GM06990 (cell line): Measurements from ENCODE around the gene RNF34.

Source experiments
- DNase-seq: peaks from one replicate; pipeline ENCODE4 v3.0.0-alpha.2; 2011; ENCODE audit not compliant: insufficient read length; ENCODE audit errors: extremely low read depth
- H3K27me3 ChIP-seq: replicated peaks from 2 replicates; pipeline ENCODE4 v1.6.0; 2011; ENCODE audit warnings: low read length; ENCODE audit not compliant: control insufficient read depth, insufficient read depth
- H3K36me3 ChIP-seq: 2 replicates; pipeline ENCODE4 v1.5.1; 2011; ENCODE audit warnings: low read length; ENCODE audit not compliant: control insufficient read depth, insufficient read depth
- H3K4me3 ChIP-seq: replicated peaks from 2 replicates; pipeline ENCODE4 v1.5.1; 2011; ENCODE audit warnings: low read depth, mild to moderate bottlenecking, control low read depth, low read length
- CTCF ChIP-seq: IDR thresholded peaks from 2 replicates; pipeline ENCODE4 v1.5.1; 2011; ENCODE audit warnings: low read length, control low read depth, mild to moderate bottlenecking, inconsistent platforms; ENCODE audit not compliant: insufficient read depth, poor library complexity, severe bottlenecking

Gene RNF34

GRCh38 chr12:121357331-121357730 is 42.6 kb upstream of the RNF34 start:
- no peaks in the 10 kb centered on the region for H3K36me3 ChIP-seq
- no peak for TF ChIP-seq CTCF
- no peak overlapping the region for H3K4me3 ChIP-seq
- H3K27me3 ChIP-seq: no peaks in the 10 kb centered on the region
- DNase-seq: no peak

- no peak for DNase-seq
- Histone ChIP-seq H3K27me3 (no peaks in the 10 kb centered on the region), H3K4me3 (no peak overlapping the region), H3K36me3 (no peaks in the 10 kb centered on the region)
- no peak for TF ChIP-seq CTCF
Observed at GRCh38 chr12:121358073-121358472, 41.8 kb upstream of the RNF34 start.

- H3K36me3 ChIP-seq: no peaks in the 10 kb centered on the region
- H3K4me3 ChIP-seq: no peak overlapping the region
- H3K27me3 ChIP-seq: no peaks in the 10 kb centered on the region
- DNase-seq: no peak
- no peak for TF ChIP-seq CTCF
Observed at GRCh38 chr12:121364683-121365121, 35.2 kb upstream of the RNF34 start.

- H3K27me3 ChIP-seq: no peaks in the 10 kb centered on the region
- no peaks in the 10 kb centered on the region for H3K36me3 ChIP-seq
- TF ChIP-seq CTCF: no peak
- no peak for DNase-seq
- H3K4me3 ChIP-seq: no peak overlapping the region
Observed at GRCh38 chr12:121365416-121366062, 34.4 kb upstream of the RNF34 start.

GRCh38 chr12:121366063-121366459 is 33.9 kb upstream of the RNF34 start:
- no peak overlapping the region for H3K4me3 ChIP-seq
- DNase-seq: no peak
- H3K27me3 ChIP-seq: no peaks in the 10 kb centered on the region
- H3K36me3 ChIP-seq: no peaks in the 10 kb centered on the region
- TF ChIP-seq CTCF: no peak

GRCh38 chr12:121371404-121371803 is 28.5 kb upstream of the RNF34 start:
- no peaks in the 10 kb centered on the region for H3K27me3 ChIP-seq
- H3K36me3 ChIP-seq: no peaks in the 10 kb centered on the region
- DNase-seq: no peak
- H3K4me3 ChIP-seq: no peak overlapping the region
- TF ChIP-seq CTCF: no peak
